MM.1S (cell line): ENCODE measurements around the gene MCL1.
"Not testable (repeated sequence)": the region's sequence is repeated elsewhere in the genome, so short reads cannot be mapped to it uniquely, and the experiment has no call there.

ENCODE experiments used
- EZH2 ChIP-seq: fragments of 300-600 bp; sonication (generic); optimal IDR thresholded peaks from 2 replicates; pipeline ENCODE3; 2017; ENCODE audit warnings: low read depth, mild to moderate bottlenecking, antibody characterized with exemption, low read length, mixed read lengths
- EZH2phosphoT487 ChIP-seq: fragments of 300-600 bp; sonication (generic); IDR thresholded peaks from 2 replicates; pipeline ENCODE4 v1.6.1; 2018; ENCODE audit warnings: antibody characterized with exemption, low read length
- TF ChIP-seq, protein P1 (sequence below): fragments of 300-600 bp; sonication (generic); IDR thresholded peaks from 2 replicates; pipeline ENCODE4 v1.5.1; 2016; ENCODE audit warnings: antibody characterized with exemption, low read length, mixed read lengths

DNA sequence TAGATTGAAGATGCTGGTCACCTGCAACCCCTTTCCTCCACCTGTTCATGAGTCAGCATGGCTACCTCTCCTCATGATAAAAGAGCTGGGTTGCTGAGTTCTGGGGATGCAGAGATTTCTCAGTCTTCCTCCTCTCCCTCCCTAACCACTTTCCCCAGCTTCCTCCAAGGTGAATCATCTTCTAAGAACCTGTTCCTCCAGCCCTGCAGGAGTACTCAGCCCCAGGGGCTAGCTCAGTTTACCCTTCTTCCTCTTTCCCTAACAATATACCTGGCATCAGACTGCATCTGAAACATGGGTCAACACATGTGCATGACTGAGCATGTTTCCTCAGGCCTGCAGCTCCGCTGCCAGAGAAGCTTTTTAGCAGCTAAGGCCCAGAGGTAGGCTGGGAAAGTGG is 44.7 kb upstream of the MCL1 start:
- TF ChIP-seq, protein P1, sequence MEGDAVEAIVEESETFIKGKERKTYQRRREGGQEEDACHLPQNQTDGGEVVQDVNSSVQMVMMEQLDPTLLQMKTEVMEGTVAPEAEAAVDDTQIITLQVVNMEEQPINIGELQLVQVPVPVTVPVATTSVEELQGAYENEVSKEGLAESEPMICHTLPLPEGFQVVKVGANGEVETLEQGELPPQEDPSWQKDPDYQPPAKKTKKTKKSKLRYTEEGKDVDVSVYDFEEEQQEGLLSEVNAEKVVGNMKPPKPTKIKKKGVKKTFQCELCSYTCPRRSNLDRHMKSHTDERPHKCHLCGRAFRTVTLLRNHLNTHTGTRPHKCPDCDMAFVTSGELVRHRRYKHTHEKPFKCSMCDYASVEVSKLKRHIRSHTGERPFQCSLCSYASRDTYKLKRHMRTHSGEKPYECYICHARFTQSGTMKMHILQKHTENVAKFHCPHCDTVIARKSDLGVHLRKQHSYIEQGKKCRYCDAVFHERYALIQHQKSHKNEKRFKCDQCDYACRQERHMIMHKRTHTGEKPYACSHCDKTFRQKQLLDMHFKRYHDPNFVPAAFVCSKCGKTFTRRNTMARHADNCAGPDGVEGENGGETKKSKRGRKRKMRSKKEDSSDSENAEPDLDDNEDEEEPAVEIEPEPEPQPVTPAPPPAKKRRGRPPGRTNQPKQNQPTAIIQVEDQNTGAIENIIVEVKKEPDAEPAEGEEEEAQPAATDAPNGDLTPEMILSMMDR: not testable (repeated sequence)
- not testable (repeated sequence) for TF ChIP-seq EZH2, EZH2phosphoT487
